ENCODE results near the gene DMRTC2.

DMRTC2 gene

DNA sequence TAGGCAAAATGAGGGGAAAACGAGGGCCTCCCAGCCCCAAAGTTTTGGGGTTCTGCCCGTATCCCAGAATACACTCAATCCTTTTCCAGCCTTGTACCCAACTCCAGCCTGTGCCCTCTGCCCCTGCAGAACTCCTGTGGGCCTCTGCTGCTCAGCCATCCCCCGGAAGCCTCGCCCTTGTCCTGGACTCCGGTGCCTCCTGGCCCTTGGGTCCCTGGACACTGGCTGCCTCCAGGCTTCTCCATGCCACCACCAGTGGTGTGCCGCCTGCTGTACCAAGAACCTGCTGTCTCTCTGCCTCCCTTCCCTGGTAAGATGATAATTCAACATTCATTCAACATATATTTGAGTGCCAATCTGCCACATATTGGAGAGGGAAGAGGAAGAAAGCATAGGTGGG lies 3.8 kb downstream of the DMRTC2 start:
- DNase-seq = no peak

DNA sequence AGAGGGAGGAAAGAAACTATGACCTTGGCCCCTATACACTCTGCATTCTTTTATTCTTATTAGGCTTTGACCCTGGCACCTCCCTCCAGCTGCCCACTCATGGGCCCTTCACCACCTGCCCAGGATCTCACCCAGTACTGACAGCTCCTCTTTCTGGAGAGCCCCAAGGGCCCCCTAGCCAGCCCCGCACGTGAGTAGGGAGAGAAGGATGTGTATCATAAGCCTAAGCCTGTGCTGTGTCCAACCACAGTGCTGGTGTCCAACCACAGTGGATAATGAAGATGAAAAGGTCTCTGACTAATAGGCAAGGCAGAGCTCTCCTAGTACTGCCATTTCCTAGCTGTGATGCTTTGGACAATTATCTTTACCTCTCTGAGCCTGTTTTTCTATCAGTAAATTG lies 4.2 kb downstream of the DMRTC2 start:
- no peak for DNase-seq

DNA sequence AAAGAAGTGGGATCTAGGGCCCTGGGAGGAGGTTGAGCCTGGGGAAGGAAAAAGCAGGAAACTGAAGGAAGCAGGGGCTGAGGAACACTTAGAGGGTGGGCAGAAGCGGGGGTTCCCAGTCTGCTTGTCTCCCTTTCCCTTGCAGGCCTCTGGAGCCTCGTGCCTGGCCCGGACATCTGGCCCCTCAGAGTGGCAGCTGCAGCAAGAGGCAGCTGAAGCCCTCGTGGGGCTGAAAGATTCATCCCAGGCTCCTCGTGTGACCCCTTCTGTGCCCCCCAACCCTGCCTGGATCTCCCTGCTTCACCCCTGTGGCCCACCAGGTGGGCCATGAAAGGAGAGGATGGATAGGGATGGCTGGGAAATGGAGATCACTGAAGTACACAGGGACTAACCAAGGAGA lies 5.5 kb downstream of the DMRTC2 start:
- DNase-seq = no peak

DNA sequence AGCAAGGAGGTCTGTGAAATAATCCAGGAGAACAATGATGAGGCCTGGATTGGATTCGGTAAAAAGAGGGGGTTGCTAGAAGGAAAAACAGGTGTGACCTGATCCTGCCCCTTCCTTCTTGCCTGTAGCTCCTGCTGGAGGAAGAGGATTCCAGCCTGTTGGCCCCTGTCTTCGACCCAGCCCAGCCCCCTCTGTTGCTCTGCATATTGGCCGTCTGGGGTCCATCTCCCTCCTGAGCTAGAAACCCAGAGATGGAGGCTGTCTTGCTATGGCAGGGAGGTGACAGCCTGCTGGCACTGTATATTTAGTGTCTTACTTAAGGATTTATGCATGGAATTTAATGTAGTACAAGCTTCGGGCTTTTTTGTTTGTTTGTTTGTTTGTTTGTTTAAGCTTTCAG lies 6.6 kb downstream of the DMRTC2 start:
- no peak for DNase-seq

DNA sequence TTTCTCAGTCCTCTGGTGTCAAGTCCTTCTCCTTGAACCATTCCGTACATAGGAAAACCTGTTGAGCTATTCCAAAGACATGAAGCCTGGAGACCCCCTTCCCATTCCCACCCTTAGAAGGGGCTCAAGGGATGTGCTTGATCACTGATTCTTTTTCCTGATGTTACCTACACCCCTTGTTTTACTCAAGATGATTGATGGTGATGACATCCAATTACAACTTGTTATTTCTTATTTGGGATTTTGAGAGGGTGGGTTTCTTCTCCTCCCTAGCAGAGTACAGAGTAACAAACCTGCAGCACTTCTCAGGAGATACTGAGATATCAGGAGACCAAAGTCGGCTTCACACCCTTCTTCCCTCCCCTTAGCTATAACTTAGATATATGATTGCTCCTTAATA lies 8.5 kb downstream of the DMRTC2 start:
- no peak for DNase-seq

DNA sequence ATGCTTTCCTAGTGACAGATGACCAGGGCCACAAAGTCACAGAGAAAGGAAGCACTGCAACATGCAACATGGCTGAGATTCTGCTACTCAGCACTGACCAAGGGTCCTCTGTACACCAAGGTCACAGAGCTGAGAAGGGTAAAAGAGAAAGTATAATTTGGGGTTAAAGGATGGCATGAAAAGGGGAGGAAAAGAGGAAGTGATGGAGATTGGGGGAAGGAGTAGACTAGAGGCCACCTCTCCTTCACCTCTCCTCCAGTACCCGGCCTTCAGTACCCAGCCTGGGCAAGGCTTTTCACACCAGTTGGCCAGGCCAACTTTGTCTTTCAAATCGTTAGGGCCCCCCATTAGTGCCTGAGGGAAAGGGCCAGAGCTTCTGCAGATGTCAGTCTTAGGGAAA lies 8.9 kb downstream of the DMRTC2 start:
- DNase-seq = no peak

DNA sequence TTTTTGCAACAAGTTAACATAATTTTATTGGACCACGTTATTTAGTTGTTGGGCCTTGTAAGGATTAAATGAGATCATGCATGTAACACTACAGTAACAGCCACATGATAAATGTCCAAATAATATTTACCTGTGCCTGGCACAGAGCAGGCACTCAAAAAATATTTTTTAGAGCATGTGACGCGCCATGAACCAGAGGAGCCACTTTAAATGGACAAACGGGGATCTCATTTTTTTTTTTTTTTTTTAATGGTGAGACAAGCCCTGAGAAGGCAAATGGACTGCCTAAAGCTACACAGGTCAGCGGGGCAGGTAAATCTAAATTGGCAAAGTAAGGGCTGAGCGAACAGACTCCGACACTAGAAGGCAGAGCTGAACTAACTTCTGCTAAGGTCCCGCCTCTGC lies 14.4 kb downstream of the DMRTC2 start:
- DNase-seq = no peak

DNA sequence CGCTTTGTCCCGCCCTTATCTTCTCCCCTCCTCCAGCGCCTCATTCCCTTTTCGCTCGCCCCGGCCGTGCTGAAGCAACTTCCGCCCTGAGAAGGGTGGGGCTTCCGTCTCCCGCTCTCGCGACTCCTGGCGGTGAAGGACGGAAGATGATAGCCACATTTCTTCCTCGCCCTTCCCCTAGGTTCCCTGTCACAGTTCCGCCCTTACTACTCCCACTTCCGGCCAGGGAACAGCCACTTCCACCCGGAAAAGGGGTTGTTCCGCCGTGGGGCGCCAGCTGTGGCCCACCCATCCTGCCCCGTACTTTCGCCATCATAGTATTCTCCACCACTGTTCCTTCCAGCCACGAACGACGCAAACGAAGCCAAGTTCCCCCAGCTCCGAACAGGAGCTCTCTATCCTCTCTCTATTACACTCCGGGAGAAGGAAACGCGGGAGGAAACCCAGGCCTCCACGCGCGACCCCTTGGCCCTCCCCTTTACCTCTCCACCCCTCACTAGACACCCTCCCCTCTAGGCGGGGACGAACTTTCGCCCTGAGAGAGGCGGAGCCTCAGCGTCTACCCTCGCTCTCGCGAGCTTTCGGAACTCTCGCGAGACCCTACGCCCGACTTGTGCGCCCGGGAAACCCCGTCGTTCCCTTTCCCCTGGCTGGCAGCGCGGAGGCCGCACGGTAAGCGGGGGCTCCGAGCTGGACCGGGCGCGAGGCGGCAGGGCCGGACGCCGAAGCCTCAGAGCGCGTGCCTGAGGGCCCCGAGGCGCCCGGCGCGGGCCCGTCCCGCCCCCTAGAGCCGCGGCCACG lies 15.0 kb downstream of the DMRTC2 start, which contains the start of gene RPS19:
RPS19 (plus strand) TSS at position 638 of the 801 bp plus-strand sequence. CDS start 520 bp downstream, outside the sequence.
- peak; percentile 99 for DNase-seq

DNA sequence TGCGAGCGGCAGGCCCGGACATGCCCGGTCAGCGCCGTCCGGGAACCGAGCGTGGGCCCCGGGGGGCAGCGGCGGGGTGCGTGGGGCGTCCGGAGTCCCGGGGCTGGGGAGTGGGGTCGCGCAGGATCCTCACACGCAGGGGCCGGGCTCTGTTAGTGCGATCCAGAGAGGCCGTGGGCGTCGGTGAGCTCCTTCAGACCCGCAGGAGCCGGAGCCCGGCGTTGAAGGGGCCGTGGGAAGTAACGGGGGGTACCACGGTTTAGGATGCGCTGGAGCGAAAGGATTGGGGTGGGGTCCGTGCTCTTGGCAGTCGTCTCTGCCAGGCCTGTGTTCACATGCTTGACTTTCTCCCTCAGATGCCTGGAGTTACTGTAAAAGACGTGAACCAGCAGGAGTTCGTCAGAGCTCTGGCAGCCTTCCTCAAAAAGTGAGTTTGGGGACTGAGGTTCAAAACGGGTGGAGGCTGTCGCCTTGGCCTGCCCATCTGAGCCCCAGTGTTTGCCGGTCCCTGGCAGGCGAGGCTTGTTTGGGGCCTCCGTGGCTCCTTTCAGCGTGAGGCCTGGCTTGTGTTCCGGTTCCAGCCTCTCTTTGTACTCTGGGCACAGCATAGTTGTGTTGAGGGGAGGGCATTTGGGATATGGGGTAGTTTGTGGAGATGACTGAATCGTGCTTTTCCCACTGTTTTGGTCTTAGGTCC lies 15.7 kb downstream of the DMRTC2 start:
- DNase-seq = no peak

DNA sequence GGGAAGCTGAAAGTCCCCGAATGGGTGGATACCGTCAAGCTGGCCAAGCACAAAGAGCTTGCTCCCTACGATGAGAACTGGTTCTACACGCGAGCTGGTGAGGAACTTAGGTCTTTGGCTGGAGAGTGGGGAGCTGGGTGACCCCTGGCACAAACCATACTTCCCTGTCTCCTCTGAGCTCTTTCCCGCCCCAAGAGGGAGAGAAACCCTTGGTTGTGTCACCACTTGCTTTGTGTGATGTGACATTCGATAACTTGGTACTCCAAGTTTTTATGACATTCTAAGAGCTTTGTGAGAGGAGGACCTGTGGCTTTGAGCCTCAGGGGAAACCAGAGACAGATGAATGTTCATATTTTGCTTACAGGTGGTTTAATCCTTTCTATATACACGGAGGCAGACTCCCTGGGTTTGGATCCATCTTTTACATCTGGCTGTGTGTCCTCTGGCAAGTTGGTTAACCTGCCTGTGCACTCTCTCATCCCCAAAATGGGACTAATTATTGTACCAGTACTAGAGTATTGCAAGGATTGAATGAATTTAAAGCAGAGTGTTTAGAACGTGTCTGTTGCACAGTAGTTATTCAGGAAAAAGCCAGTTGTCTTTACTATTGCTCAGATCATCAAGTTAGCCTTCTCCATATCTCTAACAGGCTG lies 16.4 kb downstream of the DMRTC2 start:
- DNase-seq = no peak

DNA sequence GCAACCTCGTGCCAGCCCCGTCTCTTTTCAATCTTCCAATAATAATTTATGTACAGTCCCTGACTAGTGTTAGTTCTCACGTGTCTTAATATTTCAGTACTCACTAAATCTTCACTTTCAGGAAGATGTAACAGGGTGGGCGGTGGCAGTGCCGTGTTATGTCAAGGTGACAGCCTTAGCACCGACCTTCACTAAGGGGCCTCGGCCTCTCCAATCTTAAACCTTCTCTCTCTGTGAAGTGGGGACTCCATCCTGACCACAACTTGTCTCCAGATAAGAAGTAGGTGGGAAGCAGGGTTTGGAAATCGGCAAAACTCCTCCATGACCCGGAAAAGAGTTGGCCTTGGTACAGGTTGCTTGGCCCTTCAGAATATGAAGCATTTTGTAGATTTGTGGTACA lies 17.0 kb downstream of the DMRTC2 start:
- DNase-seq = no peak

DNA sequence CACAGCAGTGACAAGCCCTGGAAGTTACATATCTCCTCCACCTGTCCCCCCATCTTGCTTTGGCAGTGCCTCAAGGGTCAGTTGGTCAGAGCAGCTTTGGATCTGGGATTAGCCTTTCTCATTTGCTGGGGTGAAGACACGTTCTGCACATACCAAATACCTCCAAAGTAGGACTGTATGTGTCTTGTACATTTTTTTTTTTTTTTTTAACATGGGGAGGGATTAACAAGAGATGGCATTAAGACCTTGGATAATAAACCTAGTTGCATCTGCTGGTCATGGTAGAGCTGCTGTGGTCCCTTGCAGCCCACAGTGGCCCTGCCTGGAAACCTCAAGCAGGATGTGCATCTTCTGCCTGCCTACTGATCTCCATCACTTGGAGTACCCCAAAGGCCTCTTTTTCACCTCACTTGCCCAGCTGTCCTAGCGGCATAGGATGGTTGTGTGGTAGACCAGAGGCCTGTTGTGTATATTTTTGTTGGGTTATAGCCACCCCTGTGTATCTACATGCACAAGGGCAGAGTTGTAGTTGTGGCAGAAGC lies 17.7 kb downstream of the DMRTC2 start:
- DNase-seq = no peak

DNA sequence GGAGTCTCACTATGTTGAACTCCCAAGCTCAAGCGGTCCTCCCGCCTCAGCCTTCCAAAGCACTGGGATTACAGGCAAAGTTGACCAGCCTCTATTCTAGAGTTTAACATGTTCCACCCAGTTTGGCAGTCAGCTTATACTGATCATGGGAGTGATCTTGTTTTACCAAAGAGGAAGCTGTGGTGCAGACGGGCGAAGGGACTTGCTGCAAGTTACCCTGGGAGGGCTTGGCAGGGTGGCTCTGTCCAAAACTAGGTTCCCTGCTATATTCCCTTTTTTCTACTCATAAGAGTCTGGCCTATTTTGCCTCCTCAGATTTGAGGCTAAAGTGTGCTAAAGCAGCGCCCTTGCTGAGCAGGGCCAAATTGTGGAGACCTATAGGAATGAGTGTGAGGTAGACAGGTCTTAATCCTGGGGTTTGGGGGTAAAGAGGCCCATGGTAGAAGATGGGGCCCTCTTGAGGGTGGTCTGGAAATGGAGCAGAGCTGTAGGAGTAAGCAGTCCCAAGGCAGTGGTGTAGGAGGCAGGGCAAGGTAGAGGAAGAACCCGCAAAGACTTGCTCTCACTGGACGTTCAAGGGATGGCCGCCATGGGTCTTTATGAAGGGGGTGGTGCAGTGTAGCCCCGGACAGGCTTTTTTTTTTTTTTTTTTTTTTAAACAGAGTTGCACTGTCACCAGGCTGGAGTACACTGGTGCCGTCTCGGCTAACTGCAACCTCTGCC lies 18.5 kb downstream of the DMRTC2 start:
- DNase-seq = no peak

DNA sequence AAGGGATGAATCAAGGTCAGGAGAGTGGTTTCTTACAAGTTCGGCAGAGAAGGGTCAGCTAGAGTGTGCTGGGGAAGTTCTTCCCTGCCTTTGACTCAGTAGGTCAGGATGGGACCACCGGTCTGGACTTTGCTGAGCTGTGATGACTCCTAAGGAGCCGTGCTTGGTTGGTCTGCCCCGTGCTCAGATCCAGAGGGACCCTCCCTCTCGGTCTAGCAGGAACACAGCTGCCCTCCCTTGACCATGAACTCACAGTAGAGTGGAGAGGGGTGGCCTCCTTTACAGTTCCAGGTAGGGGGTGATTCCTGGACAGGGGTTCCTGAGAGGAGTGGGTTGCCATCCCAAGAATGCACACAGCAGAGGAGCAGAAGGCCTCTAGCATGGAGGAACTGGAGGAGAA lies 19.5 kb downstream of the DMRTC2 start:
- no peak for DNase-seq

DNA sequence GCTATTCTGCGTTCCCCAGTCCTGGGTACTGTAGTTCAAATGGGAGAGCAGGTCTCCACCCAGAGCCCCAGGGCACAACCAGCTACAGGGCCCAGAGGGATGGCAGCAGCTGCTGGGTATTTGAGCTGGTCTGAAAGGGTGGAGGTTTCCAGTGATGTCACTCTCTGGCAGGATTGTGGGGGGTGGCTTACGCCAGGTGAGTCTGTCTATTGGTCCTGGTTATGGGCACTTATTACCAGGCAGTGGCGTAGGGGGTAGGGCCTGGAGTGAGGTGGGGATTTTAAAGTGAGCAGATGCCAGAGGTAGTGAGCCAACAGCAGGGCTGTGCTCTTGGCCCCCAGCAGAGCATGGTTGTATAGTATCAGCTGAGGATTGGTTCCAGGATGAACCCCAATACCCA lies 21.4 kb downstream of the DMRTC2 start:
- DNase-seq = peak; percentile 21

DNA sequence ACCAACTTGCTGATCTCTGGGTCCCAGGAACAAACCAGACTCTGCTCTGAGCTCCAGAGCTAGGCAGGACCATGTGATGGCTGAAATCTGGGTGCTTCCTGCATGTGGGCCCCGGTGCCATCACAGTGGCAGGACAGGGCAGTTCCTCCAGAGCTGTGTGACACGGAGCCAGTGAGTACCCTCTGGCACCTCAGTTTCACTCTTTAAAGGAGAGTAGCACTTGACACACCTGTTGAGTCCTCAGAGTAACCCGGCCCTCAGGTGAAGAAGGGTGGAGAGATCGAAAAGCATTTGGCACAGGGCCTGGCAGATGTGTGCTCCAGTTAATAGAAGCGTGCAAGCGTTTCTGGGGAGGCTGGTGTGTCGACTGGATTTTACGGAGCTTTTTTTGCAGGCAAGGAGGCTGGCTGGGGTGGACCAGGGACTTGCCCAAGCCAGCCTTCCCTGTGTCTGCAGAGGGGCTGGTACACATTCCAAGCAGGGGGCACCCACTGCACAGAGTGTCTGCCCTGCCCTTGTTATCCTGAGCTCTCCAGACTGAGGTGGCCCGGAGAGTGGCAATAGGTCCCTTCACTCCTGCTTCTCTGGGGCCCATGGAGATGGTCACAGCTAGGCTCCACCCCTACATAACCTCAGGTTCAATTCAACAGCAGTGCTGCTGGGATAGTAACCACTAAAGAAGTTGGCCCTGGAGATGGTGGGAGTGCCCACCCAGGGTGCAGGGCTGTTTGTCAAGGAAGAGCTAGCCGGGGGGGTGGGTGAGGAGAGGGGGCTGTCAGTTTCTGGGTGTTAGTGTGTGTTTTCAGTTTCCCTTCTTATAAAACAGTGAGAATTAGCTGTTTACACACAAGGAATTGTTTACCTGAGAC lies 23.5 kb downstream of the DMRTC2 start:
- DNase-seq = peak; percentile 80

DNA sequence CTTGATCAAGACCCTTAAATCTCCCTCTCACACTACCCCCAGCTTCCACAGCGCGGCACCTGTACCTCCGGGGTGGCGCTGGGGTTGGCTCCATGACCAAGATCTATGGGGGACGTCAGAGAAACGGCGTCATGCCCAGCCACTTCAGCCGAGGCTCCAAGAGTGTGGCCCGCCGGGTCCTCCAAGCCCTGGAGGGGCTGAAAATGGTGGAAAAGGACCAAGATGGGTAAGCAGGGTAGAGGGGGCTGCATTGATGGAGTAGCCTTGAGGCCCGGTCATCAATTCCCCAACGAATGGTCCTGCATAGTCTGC lies 24.1 kb downstream of the DMRTC2 start:
- DNase-seq = no peak

DNA sequence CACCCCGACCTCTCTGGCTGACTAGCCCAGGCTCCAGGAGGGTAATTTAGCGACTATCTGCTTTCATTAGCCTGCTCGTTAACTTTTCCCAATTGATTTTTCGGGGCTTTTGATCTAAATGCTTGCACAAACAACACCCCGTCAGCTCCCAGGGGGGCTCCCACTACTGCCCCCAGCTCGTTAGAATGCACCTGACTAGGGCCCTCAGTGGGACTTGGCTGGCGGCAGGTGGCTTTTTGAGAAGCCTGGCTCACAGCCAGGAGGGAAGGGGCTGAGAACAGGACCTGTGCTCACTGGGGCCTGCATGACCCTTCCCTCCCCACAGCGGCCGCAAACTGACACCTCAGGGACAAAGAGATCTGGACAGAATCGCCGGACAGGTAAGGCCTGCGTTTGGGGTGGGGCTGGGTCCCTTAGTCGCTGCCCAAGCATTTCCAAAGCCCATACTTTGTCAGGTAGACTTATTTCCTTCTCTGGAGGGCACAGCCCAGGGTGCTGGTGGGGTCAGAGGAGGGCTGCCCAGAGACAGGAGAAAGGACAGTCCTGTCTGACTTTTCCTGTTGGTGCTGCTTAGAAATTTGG lies 24.6 kb downstream of the DMRTC2 start:
- DNase-seq = no peak

DNA sequence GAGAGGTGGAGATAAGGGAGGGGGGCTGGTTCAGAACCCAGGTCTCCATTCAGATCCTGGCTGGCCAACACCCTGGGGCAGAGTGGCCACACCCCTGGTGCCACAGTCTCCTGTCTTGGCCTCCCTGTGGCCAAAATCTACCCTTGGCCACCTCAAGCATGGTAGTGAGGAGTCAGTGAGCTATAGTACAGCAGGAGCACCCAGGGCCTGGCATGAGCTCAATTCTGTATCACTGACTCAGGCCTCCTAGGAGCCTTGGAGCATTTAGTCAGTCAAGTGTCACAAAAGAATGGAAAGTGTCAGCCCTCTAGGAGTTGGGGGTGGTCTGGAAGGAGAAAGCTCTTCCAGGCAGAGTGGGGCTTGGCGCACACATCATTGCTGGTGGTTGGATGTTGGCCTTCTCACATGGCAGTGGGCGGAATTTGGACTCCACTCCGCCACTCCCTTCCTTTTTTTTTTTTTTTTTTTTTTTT lies 25.6 kb downstream of the DMRTC2 start:
- DNase-seq = no peak

DNA sequence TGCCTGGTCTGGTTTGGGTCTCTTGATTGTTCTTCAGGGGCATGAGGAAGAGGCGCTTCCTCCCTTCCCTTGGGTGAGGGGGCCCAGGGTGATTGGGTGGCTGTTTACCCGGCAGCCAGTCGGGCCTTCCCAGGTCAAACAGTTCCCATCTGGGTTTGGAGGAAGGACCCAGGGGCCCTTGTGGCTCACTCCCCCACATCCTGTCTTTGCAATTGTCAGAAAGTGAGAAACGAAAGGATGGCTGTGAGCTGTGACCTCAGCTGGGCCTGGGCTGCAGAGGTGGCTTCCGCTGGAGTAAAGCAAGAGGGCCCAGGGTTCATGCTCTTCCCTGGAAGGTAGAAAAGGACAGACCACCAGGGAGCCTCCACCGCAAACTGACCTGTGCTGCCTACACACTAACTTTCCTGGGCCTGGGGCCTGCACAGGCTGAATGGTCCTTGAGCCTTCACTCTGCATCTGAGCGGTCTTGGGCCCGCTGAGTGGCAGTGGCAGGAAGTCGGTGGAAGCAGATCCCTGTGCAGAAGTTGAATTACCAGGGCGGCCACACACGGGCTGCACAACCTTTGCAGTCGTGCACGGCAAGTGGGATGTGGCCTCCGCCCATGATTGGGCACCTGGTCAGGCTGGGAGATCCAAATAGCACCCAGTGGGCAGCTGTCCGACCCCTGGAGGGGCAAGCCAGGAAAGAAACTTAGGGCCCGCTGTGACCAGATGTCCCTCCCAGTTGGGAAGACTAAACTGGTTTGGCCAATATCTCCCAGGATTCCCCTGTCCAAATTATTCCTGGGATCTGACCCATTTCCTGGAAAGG lies 26.9 kb downstream of the DMRTC2 start:
- DNase-seq = no peak

DNA sequence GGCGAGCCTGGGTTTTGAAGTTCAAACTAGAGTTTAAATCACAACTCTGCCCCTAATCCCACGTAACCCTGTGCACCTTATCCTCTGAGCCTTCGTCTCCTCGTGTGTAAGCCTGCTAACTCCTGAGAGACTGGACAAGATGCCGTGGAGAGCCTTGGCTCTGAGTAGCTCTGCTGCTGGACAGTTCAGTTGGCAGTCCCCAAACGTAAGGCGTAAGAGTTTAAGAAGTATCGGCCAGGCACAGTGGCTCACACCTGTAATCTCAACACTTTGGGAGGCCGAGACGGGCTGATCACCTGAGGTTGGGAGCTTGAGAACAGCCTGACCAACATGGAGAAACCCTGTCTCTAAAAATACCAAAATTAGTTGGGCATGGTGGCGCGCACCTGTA lies 27.5 kb downstream of the DMRTC2 start:
- no peak for DNase-seq

All from NCI-H510A treated with DMSO at 0.1 percent for 48 hours (cell line).